ENCODE measurements around the gene MPC1.

The MPC1 gene

DNA sequence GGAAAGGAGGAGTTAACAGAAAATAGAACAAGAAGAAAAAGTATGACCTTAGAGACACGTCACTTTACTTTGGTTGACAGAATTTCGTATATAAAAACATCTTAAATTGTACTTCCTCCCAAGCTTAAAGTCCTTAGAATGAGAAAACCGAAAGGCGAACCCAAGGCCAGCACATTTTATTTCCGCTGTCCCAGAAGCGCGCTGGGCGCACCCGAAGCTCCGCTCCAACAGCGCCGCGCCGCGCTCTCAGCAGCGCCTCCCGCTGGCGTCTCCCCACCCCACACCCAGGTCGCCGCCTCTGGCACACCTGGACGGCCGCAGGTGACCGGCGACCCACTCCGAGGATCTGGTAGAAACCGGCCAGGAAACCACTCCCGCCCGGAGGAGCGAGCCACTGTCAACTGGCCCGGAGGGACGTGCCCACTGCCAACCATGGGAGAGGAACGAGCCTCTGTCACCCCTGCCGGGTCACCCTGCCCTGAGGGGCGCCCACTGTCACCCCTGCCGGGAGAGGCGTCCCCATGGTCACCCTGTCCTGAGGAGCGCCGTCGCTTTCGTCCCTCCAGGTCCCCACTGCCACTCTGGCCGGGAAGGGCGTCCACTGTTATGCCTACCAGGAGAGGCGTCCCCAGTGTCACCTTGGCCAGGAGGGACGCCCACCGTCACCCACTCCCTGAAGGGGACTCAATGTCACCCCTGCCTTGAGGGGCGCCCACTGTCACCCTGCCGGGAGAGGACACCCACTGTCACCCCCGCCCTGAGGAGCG lies 824 bp downstream of the MPC1 start:
- Histone ChIP-seq H3K9me3 (ENCODE audit: low read length) (no peaks in the 10 kb centered on the region), H3K9me2 (ENCODE audit: low read depth, low read length) (no peaks in the 10 kb centered on the region), H3K79me2 (ENCODE audit: insufficient read depth, low read length) (no peaks in the 10 kb centered on the region), H3K27me3 (ENCODE audit: insufficient read depth, low read length) (peaks cover 3% of the 10 kb centered on the region), H3K36me3 (ENCODE audit: insufficient read depth, low read length) (no peaks in the 10 kb centered on the region), H3K9ac (ENCODE audit: low read length) (peak overlapping the region; percentile 71), H3K4me3 (ENCODE audit: low read depth, low read length, poor library complexity, severe bottlenecking) (peak overlapping the region; percentile 79), H3F3A (ENCODE audit: insufficient read depth, low read length) (no peaks in the 10 kb centered on the region; the same call in 1 of the 2 replicates), H3K27ac (ENCODE audit: low read depth, low read length, poor library complexity, severe bottlenecking) (no peak overlapping the region), H3K4me1 (ENCODE audit: insufficient read depth, low read length, severe bottlenecking) (peaks cover 20% of the 10 kb centered on the region), H2AFZ (ENCODE audit: low read length) (peak overlapping the region; percentile 84; the same call in 1 of the 2 replicates), H4K20me1 (ENCODE audit: insufficient read depth, low read length) (no peaks in the 10 kb centered on the region), H3K4me2 (ENCODE audit: low read length) (peak overlapping the region; percentile 91)
- TF ChIP-seq CTCF (IDR thresholded peaks at IDR 0.05; ENCODE audit: low read length) (peak; percentile 77), EZH2 (IDR thresholded peaks at IDR 0.05; ENCODE audit: borderline replicate concordance, low read length) (no peak)

- peak overlapping the region; percentile 91 for H3K4me2 ChIP-seq (ENCODE audit: low read length)
- H3K27me3 ChIP-seq (ENCODE audit: insufficient read depth, low read length) = peaks cover 3% of the 10 kb centered on the region
- no peak overlapping the region for H3K27ac ChIP-seq (ENCODE audit: low read depth, low read length, poor library complexity, severe bottlenecking)
- H3K9me2 ChIP-seq (ENCODE audit: low read depth, low read length) = no peaks in the 10 kb centered on the region
- no peaks in the 10 kb centered on the region for H4K20me1 ChIP-seq (ENCODE audit: insufficient read depth, low read length)
- no peaks in the 10 kb centered on the region for H3K79me2 ChIP-seq (ENCODE audit: insufficient read depth, low read length)
- H3K4me1 ChIP-seq (ENCODE audit: insufficient read depth, low read length, severe bottlenecking) = peaks cover 20% of the 10 kb centered on the region
- peak overlapping the region; percentile 79 for H3K4me3 ChIP-seq (ENCODE audit: low read depth, low read length, poor library complexity, severe bottlenecking)
- H3K36me3 ChIP-seq (ENCODE audit: insufficient read depth, low read length) = no peaks in the 10 kb centered on the region
- H3K9me3 ChIP-seq (ENCODE audit: low read length) = no peaks in the 10 kb centered on the region
- H3F3A ChIP-seq (ENCODE audit: insufficient read depth, low read length) = no peaks in the 10 kb centered on the region; the same call in 1 of the 2 replicates
- H3K9ac ChIP-seq (ENCODE audit: low read length) = peak overlapping the region; percentile 58
- TF ChIP-seq EZH2 (IDR thresholded peaks at IDR 0.05; ENCODE audit: borderline replicate concordance, low read length) = no peak
- TF ChIP-seq CTCF (IDR thresholded peaks at IDR 0.05; ENCODE audit: low read length) = no peak
- H2AFZ ChIP-seq (ENCODE audit: low read length) = peak overlapping the region; percentile 84; the same call in 1 of the 2 replicates
Observed at GRCh38 chr6:166381381-166381732, 1.4 kb downstream of the MPC1 start.

- Histone ChIP-seq H3K9me2 (ENCODE audit: low read depth, low read length) (no peaks in the 10 kb centered on the region), H3K9me3 (ENCODE audit: low read length) (no peaks in the 10 kb centered on the region), H3K27me3 (ENCODE audit: insufficient read depth, low read length) (peaks cover 3% of the 10 kb centered on the region), H3F3A (ENCODE audit: insufficient read depth, low read length) (no peaks in the 10 kb centered on the region; the same call in 1 of the 2 replicates), H2AFZ (ENCODE audit: low read length) (no peak overlapping the region), H3K4me3 (ENCODE audit: low read depth, low read length, poor library complexity, severe bottlenecking) (no peak overlapping the region), H3K4me2 (ENCODE audit: low read length) (no peak overlapping the region), H3K79me2 (ENCODE audit: insufficient read depth, low read length) (no peaks in the 10 kb centered on the region), H3K36me3 (ENCODE audit: insufficient read depth, low read length) (no peaks in the 10 kb centered on the region), H3K27ac (ENCODE audit: low read depth, low read length, poor library complexity, severe bottlenecking) (no peak overlapping the region), H4K20me1 (ENCODE audit: insufficient read depth, low read length) (no peaks in the 10 kb centered on the region), H3K4me1 (ENCODE audit: insufficient read depth, low read length, severe bottlenecking) (peaks cover 20% of the 10 kb centered on the region), H3K9ac (ENCODE audit: low read length) (no peak overlapping the region)
- TF ChIP-seq EZH2 (IDR thresholded peaks at IDR 0.05; ENCODE audit: borderline replicate concordance, low read length) (no peak), CTCF (IDR thresholded peaks at IDR 0.05; ENCODE audit: low read length) (no peak)
Observed at GRCh38 chr6:166379800-166380199, 2.9 kb downstream of the MPC1 start.

Measured in OCI-LY1 (cell line).